Activated naive CD4-positive, alpha-beta T cell treated with anti-CD3 and anti-CD28 coated beads, Interleukin-2, amount 50 U/mL, for 72 hours (primary cell): ENCODE results near the gene CCDC112. TPM values are rescaled to one million over a fixed set of nuclear protein-coding genes. Genes with fewer than 3 reads are reported as not detected.
A peak's percentile ranks its signal among the peaks of the same experiment; 100 is the strongest.
"Not testable (repeated sequence)": the region's sequence is repeated elsewhere in the genome, so short reads cannot be mapped to it uniquely, and the experiment has no call there.

Source experiments
- ATAC-seq, 2 donors: fragments of 150-1000 bp; cut with Tn5 transposase; 2 replicates each; pipeline ENCODE4 v1.10.0; 2021; ENCODE audit warnings: mild to moderate bottlenecking in 2 of 2, moderate library complexity in 2 of 2
- DNase-seq, 2 donors: peaks; one replicate each; pipeline ENCODE4 v3.0.0; 2021 to 2022; ENCODE audit warnings: low spot score in 2 of 2
- H3K27ac Mint-ChIP-seq, 2 donors: one replicate each; pipeline ENCODE4 v1.8.0; 2022; ENCODE audit warnings: mild to moderate bottlenecking in 2 of 2, mixed read lengths in 2 of 2
- H3K36me3 Mint-ChIP-seq, 2 donors: one replicate each; pipeline ENCODE4 v1.8.0; 2022; ENCODE audit warnings: mixed read lengths in 2 of 2
- H3K9me3 Mint-ChIP-seq, 2 donors: one replicate each; pipeline ENCODE4 v1.8.0; 2022; ENCODE audit warnings: mixed read lengths in 2 of 2
- total RNA-seq, 2 donors: library from RNA; stranded (reverse); gene quantifications; one replicate each; pipeline ENCODE4 v1.2.3, GENCODE V29; 2022

CCDC112 gene
- total RNA-seq, 2 donors from 2014 or later, result 1.8 to 2.0 TPM

DNA sequence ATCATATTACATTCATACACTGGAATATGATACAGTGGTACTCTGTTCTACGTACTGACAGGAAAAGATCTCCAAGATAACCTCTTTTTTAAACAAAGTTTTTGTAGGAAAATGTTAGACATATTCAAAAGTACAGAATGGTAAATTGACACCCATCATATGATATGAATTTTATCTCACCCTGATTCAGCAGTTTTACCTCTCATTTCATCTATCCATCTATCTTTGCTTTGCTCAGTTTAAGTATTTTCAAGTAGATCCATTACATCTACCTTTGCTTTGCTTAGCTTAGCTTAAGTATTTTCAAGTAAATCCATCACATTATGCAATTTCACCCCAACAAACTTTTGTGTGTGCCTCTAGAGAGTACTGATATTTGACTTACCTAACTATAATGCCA lies 14.3 kb downstream of the CCDC112 start:
- H3K27ac Mint-ChIP-seq, result no peak overlapping the region
- no peak for ATAC-seq
- H3K36me3 Mint-ChIP-seq, result no peaks in the 10 kb centered on the region
- H3K9me3 Mint-ChIP-seq, result no peaks in the 10 kb centered on the region
- DNase-seq, result no peak

DNA sequence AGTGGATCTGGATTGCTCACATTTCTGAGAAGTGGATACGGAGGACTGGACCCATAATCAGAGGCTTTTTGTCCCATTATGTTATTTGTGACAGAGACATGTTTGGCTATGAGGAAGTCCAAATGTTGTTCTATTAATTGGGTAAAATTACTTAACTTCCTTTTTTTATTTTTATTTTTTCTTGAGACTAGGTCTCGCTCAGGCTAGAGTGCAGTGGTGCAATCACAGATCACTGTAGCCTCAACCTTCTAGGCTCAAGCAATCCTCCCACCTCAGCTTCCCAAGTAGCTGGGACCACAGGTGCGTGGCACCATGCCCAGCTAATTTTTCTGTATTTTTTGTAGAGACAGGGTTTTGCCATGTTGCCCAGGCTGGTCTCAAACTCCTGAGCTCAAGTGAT lies 21.9 kb downstream of the CCDC112 start:
- Mint-ChIP-seq H3K27ac (no peak overlapping the region), H3K9me3 (no peaks in the 10 kb centered on the region), H3K36me3 (no peaks in the 10 kb centered on the region)
- DNase-seq, result no peak
- no peak for ATAC-seq

DNA sequence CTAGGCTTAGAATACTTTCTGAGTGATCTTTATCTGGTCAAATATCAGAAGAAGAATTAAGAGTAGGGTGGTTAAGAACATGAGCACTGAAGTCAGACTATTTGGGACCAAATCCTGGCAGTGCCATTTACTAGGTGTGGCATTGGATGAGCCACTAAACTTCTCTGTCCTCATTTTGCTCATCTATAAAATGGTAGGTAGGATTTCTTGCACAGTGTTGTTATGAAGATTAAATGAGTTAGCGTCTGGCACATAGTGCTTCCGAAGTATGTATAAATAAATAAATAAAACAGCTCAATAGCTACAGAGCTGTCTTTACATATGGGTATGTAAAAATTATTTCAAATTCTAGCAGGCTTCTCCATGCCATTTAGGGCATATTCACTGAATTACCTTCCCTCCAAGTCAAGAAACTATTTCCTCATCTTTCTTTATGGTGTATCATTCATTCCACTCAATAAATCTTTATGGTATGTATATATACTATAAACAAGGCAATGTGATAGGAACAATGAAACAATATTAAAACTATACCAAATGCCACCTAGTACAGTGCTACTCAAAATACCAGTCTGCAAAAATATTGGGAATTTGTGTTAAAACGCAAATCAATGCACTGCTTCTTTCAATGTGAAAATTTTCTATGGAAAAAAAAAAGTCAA lies 24.0 kb downstream of the CCDC112 start:
- ATAC-seq (no peak), DNase-seq (no peak)
- no peaks in the 10 kb centered on the region for H3K36me3 Mint-ChIP-seq
- no peak overlapping the region for H3K27ac Mint-ChIP-seq
- no peaks in the 10 kb centered on the region for H3K9me3 Mint-ChIP-seq

DNA sequence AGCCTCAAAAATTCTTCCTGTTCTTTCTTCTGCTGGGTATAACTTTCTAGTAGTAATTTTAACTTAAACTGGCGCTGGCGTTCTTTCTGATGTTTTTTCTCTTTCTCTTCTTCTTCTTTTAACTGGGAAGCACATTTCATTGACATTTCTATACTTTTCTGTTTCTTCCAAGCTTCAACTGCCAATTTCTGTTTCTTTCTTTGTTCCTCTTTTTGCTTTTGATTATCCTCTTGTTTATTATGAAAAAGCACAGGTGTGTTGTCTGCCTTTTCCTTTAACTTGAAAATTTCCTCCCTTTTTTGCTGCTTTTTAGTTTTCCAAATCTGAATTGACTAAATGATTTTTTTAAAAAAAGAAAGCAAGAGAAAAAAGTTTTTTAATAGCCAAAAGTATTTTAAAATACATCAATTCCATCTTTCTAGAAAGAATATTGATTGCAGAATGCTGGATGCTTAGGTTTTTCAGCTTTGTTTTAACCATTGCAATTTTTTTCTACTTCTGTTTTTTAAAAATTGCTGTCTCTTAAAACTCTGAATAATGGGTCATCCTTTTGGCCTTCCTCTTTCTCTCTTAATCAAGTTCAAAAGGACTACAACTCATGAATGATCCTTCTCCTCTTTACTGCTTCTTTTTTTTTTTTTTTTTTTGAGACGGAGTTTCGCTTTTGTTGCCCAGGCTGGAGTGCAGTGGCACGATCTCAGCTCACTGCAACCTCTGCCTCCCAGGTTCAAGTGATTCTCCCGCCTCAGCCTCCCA lies 25.0 kb downstream of the CCDC112 start:
- ATAC-seq (no peak), DNase-seq (no peak)
- H3K27ac Mint-ChIP-seq, result no peak overlapping the region
- H3K36me3 Mint-ChIP-seq, result no peaks in the 10 kb centered on the region
- H3K9me3 Mint-ChIP-seq, result no peaks in the 10 kb centered on the region

DNA sequence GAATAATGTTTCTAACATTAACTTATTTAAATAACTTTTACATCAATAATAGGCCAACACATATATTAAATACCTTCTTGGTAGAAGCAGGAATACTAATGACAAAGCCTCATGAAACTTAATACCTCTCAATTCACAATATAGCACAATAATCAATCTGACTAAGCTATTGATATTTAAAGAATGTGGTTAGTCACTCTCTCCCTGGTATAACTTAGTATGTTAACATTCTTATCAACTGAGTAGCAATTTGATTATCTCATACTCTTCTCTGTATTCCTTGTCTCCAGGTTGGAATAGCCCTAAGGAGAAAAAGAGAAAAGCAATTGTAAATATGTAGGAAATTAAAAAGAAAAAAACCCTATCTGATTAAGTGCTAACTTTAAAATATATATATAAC lies 28.8 kb downstream of the CCDC112 start:
- H3K27ac Mint-ChIP-seq, result no peak overlapping the region
- H3K9me3 Mint-ChIP-seq, result no peaks in the 10 kb centered on the region
- peaks cover 10 to 12% of the 10 kb centered on the region in 2 donors for H3K36me3 Mint-ChIP-seq
- ATAC-seq, result no peak
- no peak for DNase-seq

DNA sequence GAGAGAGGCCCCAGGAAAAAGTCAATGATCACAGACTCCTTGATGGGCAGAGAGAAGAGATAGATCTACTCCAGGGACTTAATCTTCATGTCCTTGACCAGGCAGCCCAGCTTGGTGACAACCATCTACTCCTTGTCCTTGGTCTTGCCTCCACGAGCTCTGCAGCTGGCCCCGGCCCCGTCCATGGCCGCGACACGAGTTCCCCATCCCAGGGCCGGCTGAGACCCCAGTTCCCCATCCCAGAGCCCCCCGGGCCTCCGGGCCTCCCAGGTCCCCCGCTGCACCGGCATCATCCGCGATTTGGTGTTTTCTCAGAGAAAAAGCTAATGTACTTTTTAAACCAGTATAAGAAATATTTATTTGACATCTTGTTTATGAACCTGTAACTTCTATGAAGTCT lies 31.2 kb downstream of the CCDC112 start:
- Mint-ChIP-seq H3K27ac (no peak overlapping the region), H3K36me3 (peaks cover 19 to 21% of the 10 kb centered on the region in 2 donors), H3K9me3 (no peaks in the 10 kb centered on the region)
- ATAC-seq, result no peak
- no peak for DNase-seq

DNA sequence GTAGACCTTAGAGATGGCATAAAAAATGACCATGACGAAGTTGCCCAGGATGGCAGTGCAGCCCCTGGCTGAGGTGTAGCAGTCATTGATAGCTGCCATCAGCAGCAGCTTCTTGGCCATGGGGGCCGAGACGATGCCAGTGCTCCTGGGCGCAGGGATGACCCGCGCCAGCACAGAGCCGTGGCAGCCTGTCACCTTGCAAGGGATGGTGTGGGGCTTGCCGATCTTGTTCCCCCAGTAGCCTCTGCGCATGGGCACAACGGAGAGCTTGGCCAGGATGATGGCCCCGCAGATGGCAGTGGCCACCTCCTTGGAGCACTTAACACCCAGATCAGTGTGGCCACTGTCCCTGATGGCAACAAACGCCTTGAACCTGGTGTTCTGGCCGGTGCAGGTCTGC lies 31.7 kb downstream of the CCDC112 start:
- no peaks in the 10 kb centered on the region for H3K9me3 Mint-ChIP-seq
- DNase-seq, result no peak
- peaks cover 19 to 21% of the 10 kb centered on the region in 2 donors for H3K36me3 Mint-ChIP-seq
- no peak for ATAC-seq
- no peak overlapping the region for H3K27ac Mint-ChIP-seq

DNA sequence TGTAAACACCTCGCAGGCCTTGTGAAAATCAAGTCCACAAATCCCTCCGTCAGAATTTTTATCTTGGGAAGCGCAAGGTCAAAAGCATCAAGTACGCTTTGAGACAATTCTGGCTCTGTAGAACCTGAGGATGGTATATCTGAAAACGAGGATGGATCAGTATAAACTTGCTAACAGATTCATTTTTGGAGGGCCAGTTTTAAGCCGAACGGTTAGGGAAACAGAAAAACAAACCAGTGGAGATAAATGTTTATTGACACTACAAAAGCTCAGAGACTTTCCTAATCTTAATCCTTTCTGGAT lies 33.4 kb downstream of the CCDC112 start:
- Mint-ChIP-seq H3K9me3 (no peaks in the 10 kb centered on the region), H3K36me3 (peaks cover 19 to 21% of the 10 kb centered on the region in 2 donors), H3K27ac (peak overlapping the region; percentile 94 to 97)
- ATAC-seq, result no peak
- DNase-seq, result no peak

DNA sequence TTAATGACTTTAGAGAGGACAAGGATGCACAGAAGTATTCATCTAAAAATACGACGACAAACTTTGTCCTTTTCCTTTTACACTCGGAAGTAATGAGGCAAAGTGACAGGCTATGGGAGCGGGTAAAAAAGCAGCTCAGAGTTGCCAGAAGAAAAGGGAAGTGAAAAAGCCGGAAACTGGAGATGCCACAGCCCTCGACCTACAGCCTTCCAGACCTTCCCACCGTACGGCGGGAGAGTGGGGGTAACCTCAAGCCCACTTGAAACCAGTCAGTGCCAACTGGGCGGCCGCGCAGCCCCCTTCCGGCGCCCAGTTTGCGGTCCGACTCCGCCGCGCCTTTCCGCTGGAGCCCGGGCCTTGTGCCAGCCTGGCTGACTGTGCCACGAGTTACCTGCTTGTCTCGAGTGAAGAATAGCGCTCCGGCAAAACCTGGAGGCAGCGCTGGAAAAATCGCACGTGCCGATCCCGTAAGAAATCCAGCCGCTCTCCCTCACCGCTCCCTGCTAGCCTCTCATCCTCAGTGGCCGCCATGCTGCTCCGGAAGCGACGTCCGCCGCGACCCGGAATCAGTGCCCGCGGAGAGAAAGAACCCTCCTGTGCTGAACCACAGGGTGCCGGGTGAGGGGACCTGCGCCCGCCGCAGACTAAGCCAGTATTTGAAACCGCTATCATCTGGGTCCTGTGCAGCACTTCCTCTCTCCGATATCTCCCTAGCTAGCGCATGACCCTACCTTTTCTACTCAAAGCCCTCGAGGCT lies 34.0 kb downstream of the CCDC112 start, which contains the start of gene PGGT1B:
PGGT1B (minus strand) TSS at position 557 of the 757 bp plus-strand sequence; CDS start at position 531, 26 bp downstream.
- no peaks in the 10 kb centered on the region for H3K9me3 Mint-ChIP-seq
- H3K27ac Mint-ChIP-seq, result peak within 1 kb of the TSS; percentile 94 to 97
- DNase-seq (peak; percentile 70 to 80), ATAC-seq (peak; percentile 95 to 98)
- peaks cover 19 to 21% of the 10 kb centered on the region in 2 donors for H3K36me3 Mint-ChIP-seq

DNA sequence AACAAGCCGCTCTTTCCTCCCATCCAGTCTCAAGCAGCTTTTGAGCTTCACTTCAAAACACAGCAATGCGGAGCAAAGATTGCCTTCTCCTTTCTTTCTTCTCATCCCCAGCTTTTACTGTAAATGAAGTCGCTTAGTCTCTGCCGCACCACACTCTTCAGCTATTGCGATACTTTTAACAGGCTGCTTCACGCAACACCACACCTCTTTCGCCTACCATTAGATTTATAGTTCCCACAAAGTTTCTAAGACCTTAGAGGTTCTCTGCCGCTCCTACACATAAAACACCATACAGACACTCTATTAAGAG lies 34.5 kb downstream of the CCDC112 start:
- H3K9me3 Mint-ChIP-seq, result no peaks in the 10 kb centered on the region
- H3K27ac Mint-ChIP-seq, result peak overlapping the region; percentile 94 to 97
- peaks cover 19 to 21% of the 10 kb centered on the region in 2 donors for H3K36me3 Mint-ChIP-seq
- no peak for DNase-seq
- peak; percentile 8 to 13 for ATAC-seq

DNA sequence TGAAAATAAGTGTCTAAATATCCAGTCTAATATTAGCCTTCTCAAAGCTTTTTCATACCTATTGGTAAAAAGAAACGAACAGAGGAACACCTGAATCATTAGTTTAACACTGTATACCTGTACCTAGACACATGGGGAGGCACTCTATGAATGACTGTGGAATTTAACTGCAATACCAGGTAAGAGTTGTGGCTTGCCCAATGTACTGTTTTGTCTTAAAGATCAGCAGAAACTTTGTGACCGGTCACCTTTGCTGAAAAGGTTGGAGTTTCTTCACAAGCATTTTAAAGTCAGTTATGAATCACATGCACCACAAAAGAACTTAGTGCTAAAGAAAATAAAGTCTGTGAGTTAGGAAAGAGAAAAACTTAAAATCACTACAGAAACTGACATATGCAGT lies 36.2 kb downstream of the CCDC112 start:
- no peak for DNase-seq
- H3K36me3 Mint-ChIP-seq, result peaks cover 19 to 21% of the 10 kb centered on the region in 2 donors
- no peak overlapping the region for H3K27ac Mint-ChIP-seq
- ATAC-seq, result no peak
- H3K9me3 Mint-ChIP-seq, result no peaks in the 10 kb centered on the region

DNA sequence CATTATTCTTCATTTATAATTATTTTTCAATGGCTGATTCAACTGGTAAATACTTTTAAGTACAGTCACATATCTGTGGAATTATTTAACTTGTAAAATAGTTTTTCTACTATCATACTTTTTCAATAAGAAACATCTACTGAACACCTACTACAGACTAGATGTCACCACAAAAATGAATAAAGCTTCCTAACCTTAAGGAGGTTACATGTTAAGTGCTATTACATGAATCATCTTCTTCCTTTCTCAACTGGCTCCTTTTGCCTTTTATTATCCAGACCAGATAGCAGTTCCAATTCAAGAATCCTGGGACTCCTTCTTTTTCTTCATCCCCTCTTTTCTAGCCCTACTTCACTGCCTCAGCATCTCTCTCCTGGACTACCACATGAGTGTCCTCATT lies 38.5 kb downstream of the CCDC112 start:
- Mint-ChIP-seq H3K9me3 (no peaks in the 10 kb centered on the region), H3K27ac (no peak overlapping the region), H3K36me3 (peaks cover 13% of the 10 kb centered on the region in 2 donors)
- DNase-seq (no peak), ATAC-seq (no peak)

DNA sequence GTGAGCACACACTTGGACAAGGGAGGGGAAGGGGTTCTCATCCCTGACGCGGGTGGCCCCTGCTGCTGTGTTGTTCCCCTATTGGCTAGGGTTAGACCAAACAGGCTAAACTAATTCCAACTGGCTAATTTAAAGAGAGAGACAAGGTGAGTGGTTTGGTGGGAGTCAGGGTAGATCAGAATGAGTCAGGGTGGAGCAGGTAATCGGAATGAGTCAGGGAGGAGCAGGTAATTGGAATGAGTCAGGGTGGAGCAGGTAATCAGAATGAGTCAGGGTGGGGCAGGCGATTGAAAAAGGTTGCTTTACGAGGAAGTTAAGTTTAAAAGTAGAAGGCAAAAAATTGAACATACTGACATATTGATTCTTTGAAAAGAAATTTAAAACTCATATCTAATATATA lies 47.1 kb downstream of the CCDC112 start:
- not testable (repeated sequence) for DNase-seq, H3K9me3 Mint-ChIP-seq, H3K36me3 Mint-ChIP-seq, H3K27ac Mint-ChIP-seq
- peak in 1 of 2 donors; percentile 50 for ATAC-seq

DNA sequence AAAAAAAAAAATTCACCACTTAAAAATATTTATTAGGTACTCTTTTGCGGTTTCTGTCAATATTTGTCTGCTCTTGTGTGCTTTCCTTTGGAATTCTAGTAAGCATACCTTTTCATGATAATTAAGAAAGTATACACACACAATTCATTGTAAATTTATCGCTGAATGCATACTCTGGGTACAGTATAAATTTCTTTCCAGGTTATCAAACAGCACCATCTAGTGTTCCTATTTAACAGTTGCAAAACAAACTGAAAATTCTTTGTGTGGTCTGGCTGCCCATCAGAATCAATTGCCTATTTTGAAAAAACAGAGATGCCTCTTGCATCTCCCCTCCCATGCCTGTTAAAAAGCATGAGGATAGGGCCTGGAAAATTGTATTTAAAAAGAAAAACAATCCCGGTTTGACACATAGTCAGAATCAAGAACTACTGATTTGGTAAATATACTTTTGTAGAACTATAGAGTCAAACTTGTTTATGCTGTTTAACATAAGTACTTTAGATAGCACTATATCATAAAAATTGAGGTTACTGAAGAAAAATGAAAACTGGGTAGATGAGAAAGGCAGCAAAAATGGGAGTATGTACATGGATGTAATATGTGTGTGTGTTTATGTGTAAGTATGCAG lies 50.0 kb downstream of the CCDC112 start:
- H3K36me3 Mint-ChIP-seq, result peaks cover 0 to 5% of the 10 kb centered on the region in 2 donors
- ATAC-seq, result peak in 1 of 2 donors; percentile 53
- H3K9me3 Mint-ChIP-seq, result no peaks in the 10 kb centered on the region
- DNase-seq, result no peak
- no peak overlapping the region for H3K27ac Mint-ChIP-seq

DNA sequence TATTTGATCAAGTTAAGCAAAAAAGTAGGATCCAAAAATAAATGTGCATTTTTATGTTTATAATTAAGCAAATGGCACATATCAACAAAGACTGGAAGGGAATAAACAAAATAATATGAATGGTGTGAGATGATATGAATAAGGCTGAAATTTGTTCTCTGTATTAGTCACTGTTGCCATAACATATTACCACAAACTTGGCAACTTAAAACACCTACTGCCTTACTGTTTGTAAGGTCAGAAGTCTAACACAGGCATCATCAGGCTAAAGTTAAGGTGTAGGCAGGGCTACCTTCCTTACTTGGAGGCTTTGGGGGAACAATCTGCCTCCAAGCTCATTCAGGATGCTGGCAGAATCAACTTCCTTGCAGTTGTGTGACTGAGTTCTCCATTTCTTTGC lies 53.0 kb downstream of the CCDC112 start:
- DNase-seq (no peak), ATAC-seq (peak; percentile 71 to 93)
- peaks cover 5 to 8% of the 10 kb centered on the region in 2 donors for H3K36me3 Mint-ChIP-seq
- H3K27ac Mint-ChIP-seq, result no peak overlapping the region
- H3K9me3 Mint-ChIP-seq, result no peaks in the 10 kb centered on the region

DNA sequence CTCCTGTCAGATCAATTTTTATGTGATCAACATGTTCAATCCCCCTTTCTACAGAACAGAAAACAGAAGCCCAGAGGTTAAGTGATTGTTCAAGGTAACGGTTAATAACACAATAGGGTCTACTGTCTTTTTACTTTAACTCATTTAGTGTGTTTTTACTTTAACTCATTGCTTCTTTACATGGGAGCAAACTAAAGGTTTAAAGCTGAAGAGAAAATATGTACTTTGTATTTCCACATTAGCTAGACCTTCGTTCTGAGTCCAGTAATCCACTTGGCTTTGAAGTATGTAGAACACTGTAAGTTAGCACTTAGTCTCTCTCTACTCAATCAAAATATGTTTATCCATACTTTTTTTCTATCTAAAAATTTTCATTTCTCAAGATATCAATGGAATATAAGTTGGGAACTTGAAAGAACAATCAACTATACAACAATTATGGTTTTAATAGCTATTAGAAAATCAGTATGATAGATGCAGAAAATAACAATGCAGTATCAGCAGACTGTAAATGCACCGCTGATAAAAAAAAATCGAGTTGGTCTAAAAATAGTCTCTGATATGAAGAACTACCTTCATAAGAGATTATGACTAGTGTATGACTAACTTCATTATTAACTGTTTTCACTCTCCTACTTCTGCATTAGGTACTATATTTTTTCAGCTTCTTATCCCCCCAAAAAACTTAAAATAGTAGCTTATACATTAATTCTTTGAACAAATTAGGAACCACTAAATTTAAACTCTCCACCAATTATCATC lies 54.4 kb downstream of the CCDC112 start:
- DNase-seq, result no peak
- peaks cover 5 to 8% of the 10 kb centered on the region in 2 donors for H3K36me3 Mint-ChIP-seq
- peak overlapping the region in 1 of 2 donors; percentile 86 for H3K27ac Mint-ChIP-seq
- no peaks in the 10 kb centered on the region for H3K9me3 Mint-ChIP-seq
- no peak for ATAC-seq
